Left lung (tissue), 14 donors: ENCODE data around the gene ALKBH2. TPM values are rescaled to one million over a fixed set of nuclear protein-coding genes. Genes with fewer than 3 reads are reported as not detected.
A peak's percentile ranks its signal among the peaks of the same experiment; 100 is the strongest.

Source experiments
- ATAC-seq: fragments of 200-7000 bp; cut with Tn5 transposase; one replicate; pipeline ENCODE4 v1.9.1; 2020; ENCODE audit warnings: moderate library complexity
- DNase-seq, 4 donors: peaks; one replicate each; pipeline ENCODE4 v3.0.0-alpha.2; 2013 to 2020
- H3K27ac ChIP-seq, 2 donors: fragments of 200-600 bp; sonication (generic) in 1 of 2; one replicate each; pipeline versions ENCODE4 v1.5.0 to v1.8.0; 2020 to 2021
- H3K27me3 ChIP-seq, 2 donors: fragments of 200-600 bp; sonication (generic) in 1 of 2; one replicate each; pipeline versions ENCODE4 v1.5.0 to v1.8.0; 2020 to 2021
- H3K36me3 ChIP-seq, 2 donors: fragments of 200-600 bp; sonication (generic) in 1 of 2; one replicate each; pipeline versions ENCODE4 v1.5.0 to v1.8.0; 2020 to 2021
- H3K4me1 ChIP-seq, 2 donors: fragments of 200-600 bp; one replicate each; pipeline ENCODE4 v1.8.0; 2021
- H3K4me3 ChIP-seq, 2 donors: fragments of 200-600 bp; sonication (generic) in 1 of 2; one replicate each; pipeline versions ENCODE4 v1.5.0 to v1.8.0; 2020 to 2021; ENCODE audit warnings: mild to moderate bottlenecking in 1 of 2
- H3K9me3 ChIP-seq, 2 donors: fragments of 200-600 bp; sonication (generic) in 1 of 2; one replicate each; pipeline versions ENCODE4 v1.5.0 to v1.8.0; 2020 to 2021
- CTCF ChIP-seq, 2 donors: fragments of 200-600 bp; sonication (generic) in 1 of 2; IDR thresholded peaks; one replicate each; pipeline versions ENCODE4 v1.5.0 to v1.8.0; 2021; ENCODE audit warnings: antibody characterized with exemption in 2 of 2
- intact Hi-C, 2 donors: fragments of 100-400 bp; cut with DNase I; formaldehyde crosslinking; loops; one replicate each; pipeline versions ENCODE4 v1.11.2 to v1.14.2; 2022
- long read RNA-seq, 12 donors: library from polyadenylated mRNA in 2 of 12; unstranded in 2 of 12; transcript quantifications; one replicate each; pipeline ENCODE4 v2.0.0 and lab custom pipeline, GENCODE V29; 2019 to 2026
- polyA plus RNA-seq, 6 donors: library from polyadenylated mRNA; unstranded; fragments of 120-200 nt; gene quantifications; one replicate each; pipeline ENCODE4 v1.2.1, GENCODE V29; 2013; ENCODE audit not compliant: insufficient read length in 6 of 6
- total RNA-seq, 2 donors: library from RNA; stranded (reverse); fragmentation: NEBNext Ultra II Directional; extraction: Animal tissue kit (Norgen Biotek cat#: 25700); gene quantifications; one replicate each; pipeline ENCODE4 v1.2.1, GENCODE V29; 2021
- donor health status: DM: no; HTN: yes; CAD: no.
- donor health status: DM: no; HTN: no; CAD: no.

Gene ALKBH2
- 10 to 100 TPM in 1 of 2 donors, 1 to 10 TPM in 1; 7.3 to 17.4 TPM for total RNA-seq
- 10 to 100 TPM; 25.5 to 32.5 (median 29.7) TPM for polyA plus RNA-seq
- long read RNA-seq, donor 1, transcript ALKBH2-202 (4 exons, 1,159 nt), result major isoform, 9 of 29 reads
- long read RNA-seq, donor 1, transcript ALKBH2-201 (4 exons, 1,030 nt), result minor isoform, 6 of 29 reads
- long read RNA-seq, donor 1, partial matches to known transcripts, result 9 of 29 reads
- long read RNA-seq, donor 1, other reads (novel, unspliced or antisense), result 0 of 29 reads
- long read RNA-seq, donor 2, partial matches to known transcripts, result 9 of 17 reads
- long read RNA-seq, donor 2, other reads (novel, unspliced or antisense), result 0 of 17 reads
- long read RNA-seq, donor 3, transcript ALKBH2-202 (4 exons, 1,159 nt), result major isoform, 5 of 12 reads
- long read RNA-seq, donor 3, partial matches to known transcripts, result 0 of 12 reads
- long read RNA-seq, donor 3, other reads (novel, unspliced or antisense), result 0 of 12 reads
- long read RNA-seq, donor 4, transcript ALKBH2-202 (4 exons, 1,159 nt), result major isoform, 6 of 11 reads
- long read RNA-seq, donor 4, partial matches to known transcripts, result 3 of 11 reads
- long read RNA-seq, donor 4, other reads (novel, unspliced or antisense), result 1 of 11 reads
- long read RNA-seq, donor 5, partial matches to known transcripts, result 0 of 9 reads
- long read RNA-seq, donor 5, other reads (novel, unspliced or antisense), result 0 of 9 reads
- long read RNA-seq, donor 6, transcript ALKBH2-202 (4 exons, 1,159 nt), result major isoform, 5 of 18 reads
- long read RNA-seq, donor 6, partial matches to known transcripts, result 9 of 18 reads
- long read RNA-seq, donor 6, other reads (novel, unspliced or antisense), result 0 of 18 reads
- long read RNA-seq, donor 7, transcript ALKBH2-202 (4 exons, 1,159 nt), result major isoform, 8 of 11 reads
- long read RNA-seq, donor 7, partial matches to known transcripts, result 0 of 11 reads
- long read RNA-seq, donor 7, other reads (novel, unspliced or antisense), result 0 of 11 reads
- long read RNA-seq, donor 8, transcript ALKBH2-202 (4 exons, 1,159 nt), result major isoform, 5 of 15 reads
- long read RNA-seq, donor 8, partial matches to known transcripts, result 5 of 15 reads
- long read RNA-seq, donor 8, other reads (novel, unspliced or antisense), result 0 of 15 reads
- long read RNA-seq, donor 9, result 0 reads
- long read RNA-seq, donor 10, transcript ALKBH2-202 (4 exons, 1,159 nt), result major isoform, 5 of 18 reads
- long read RNA-seq, donor 10, partial matches to known transcripts, result 3 of 18 reads
- long read RNA-seq, donor 10, other reads (novel, unspliced or antisense), result 7 of 18 reads
- long read RNA-seq, donor 11, transcript ALKBH2-201 (4 exons, 1,030 nt), result major isoform, 6 of 23 reads
- long read RNA-seq, donor 11, partial matches to known transcripts, result 11 of 23 reads
- long read RNA-seq, donor 11, other reads (novel, unspliced or antisense), result 0 of 23 reads
- long read RNA-seq, donor 12, partial matches to known transcripts, result 0 of 3 reads
- long read RNA-seq, donor 12, other reads (novel, unspliced or antisense), result 0 of 3 reads

GRCh38 chr12:109093022-109093918 lies at the start of gene ALKBH2:
ALKBH2 (minus strand) TSS chr12:109093472; CDS start chr12:109092786, 686 bp downstream.
- H3K36me3 ChIP-seq, result peaks cover 0 to 23% of the 10 kb centered on the region in 2 donors
- DNase-seq (peak; percentile 89 to 99 (median 94)), ATAC-seq (peak; percentile 85)
- intact Hi-C loops, result no loop called here
- peak within 1 kb of the TSS in 1 of 2 donors; percentile 55 for H3K27ac ChIP-seq
- H3K4me1 ChIP-seq, result peaks cover 11 to 33% of the 10 kb centered on the region in 2 donors
- TF ChIP-seq CTCF (IDR thresholded peaks at IDR 0.05), result peak; percentile 90 to 97
- no peaks in the 10 kb centered on the region for H3K9me3 ChIP-seq
- H3K27me3 ChIP-seq, result no peaks in the 10 kb centered on the region
- peak within 1 kb of the TSS; percentile 35 to 53 for H3K4me3 ChIP-seq

- Histone ChIP-seq H3K27me3 (no peaks in the 10 kb centered on the region), H3K9me3 (no peaks in the 10 kb centered on the region), H3K36me3 (no peaks in the 10 kb centered on the region), H3K4me1 (no peaks in the 10 kb centered on the region), H3K27ac (no peak overlapping the region), H3K4me3 (no peak overlapping the region)
- ATAC-seq, result no peak
- DNase-seq, result no peak
- no peak for TF ChIP-seq CTCF (IDR thresholded peaks at IDR 0.05)
- intact Hi-C loops, result no loop called here
Observed at GRCh38 chr12:109140560-109140959, 47.3 kb upstream of the ALKBH2 start.

GRCh38 chr12:109139791-109140190 lies 46.5 kb upstream of the ALKBH2 start:
- Histone ChIP-seq H3K27me3 (no peaks in the 10 kb centered on the region), H3K9me3 (no peaks in the 10 kb centered on the region), H3K4me1 (no peaks in the 10 kb centered on the region), H3K27ac (no peak overlapping the region), H3K36me3 (no peaks in the 10 kb centered on the region), H3K4me3 (no peak overlapping the region)
- TF ChIP-seq CTCF (IDR thresholded peaks at IDR 0.05), result no peak
- no peak for DNase-seq
- intact Hi-C loops, result no loop called here
- no peak for ATAC-seq

GRCh38 chr12:109139360-109139759 lies 46.1 kb upstream of the ALKBH2 start:
- DNase-seq (no peak), ATAC-seq (no peak)
- intact Hi-C loops, result no loop called here

More at GRCh38 chr12:109139360-109139759, 46.1 kb upstream of the ALKBH2 start:
- no peaks in the 10 kb centered on the region for H3K27me3 ChIP-seq
- no peaks in the 10 kb centered on the region for H3K36me3 ChIP-seq
- no peaks in the 10 kb centered on the region for H3K9me3 ChIP-seq
- no peaks in the 10 kb centered on the region for H3K4me1 ChIP-seq
- no peak for TF ChIP-seq CTCF (IDR thresholded peaks at IDR 0.05)
- no peak overlapping the region for H3K4me3 ChIP-seq
- H3K27ac ChIP-seq, result no peak overlapping the region
